ENCODE results near the gene FGF8.

The FGF8 gene

DNA sequence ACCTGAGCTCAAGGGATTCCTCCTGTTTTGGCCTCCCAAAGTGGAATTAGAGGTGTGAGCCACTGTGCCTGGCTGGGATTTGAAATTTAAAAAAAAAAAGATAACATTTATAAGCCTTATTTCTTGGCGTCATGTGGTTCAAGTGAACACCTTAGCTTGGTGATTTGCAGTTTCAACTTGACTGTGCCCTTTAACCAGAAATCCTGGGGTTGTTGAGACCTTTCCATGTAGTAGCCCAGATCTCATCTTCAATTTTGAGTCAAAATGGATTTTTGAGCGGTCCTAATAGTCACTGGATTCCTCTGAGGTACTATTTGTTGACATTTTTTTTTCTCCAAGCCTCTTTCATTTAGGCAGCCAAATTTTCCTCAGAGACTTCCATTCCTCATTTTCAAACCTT lies 51.5 kb downstream of the FGF8 start:
- no peak for TF ChIP-seq CTCF (IDR thresholded peaks at IDR 0.05; ENCODE audit: low read depth, low read length, missing control alignments)
- DNase-seq (ENCODE audit: low read depth), result no peak
- H3K4me3 ChIP-seq (ENCODE audit: low read depth, low read length), result no peak overlapping the region

DNA sequence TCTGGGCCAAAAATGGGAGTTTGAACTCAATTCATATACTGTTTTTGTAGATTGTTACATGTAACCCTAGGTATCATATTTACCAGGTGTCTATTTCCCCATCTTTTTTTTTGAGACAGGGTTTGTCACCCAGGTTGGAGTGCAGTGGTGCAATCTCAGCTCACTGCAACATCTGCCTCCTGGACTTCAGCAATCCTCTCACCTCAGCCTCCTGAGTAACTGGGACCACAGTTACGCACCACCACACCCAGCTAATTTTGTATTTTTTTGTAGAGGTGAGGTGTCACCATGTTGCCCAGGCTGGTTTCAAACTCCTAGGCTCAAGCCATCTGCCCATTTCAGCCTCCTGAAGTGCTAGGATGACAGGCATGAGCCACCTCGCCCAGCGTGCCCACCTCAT lies 52.7 kb downstream of the FGF8 start:
- no peak for TF ChIP-seq CTCF (IDR thresholded peaks at IDR 0.05; ENCODE audit: low read depth, low read length, missing control alignments)
- no peak for DNase-seq (ENCODE audit: low read depth)
- H3K4me3 ChIP-seq (ENCODE audit: low read depth, low read length), result no peak overlapping the region

DNA sequence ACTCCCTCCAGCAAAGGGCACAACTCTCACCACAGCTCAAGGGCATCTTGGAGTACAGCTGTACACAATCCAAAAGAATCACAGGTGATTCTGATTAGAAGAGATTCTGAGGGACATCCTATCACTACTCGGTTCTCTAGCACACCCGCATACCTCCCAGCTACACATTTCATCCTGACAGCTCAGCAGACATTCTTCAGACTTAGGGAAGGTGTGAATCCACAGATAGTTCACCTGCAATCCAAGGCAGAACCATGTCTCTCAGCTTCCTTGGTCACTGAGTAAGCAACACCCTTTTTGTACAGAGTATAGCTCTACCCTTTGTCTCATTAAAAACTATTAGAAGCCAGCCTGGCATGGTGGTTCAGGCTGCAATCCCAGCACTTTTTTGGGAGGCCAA lies 54.1 kb downstream of the FGF8 start:
- TF ChIP-seq CTCF (IDR thresholded peaks at IDR 0.05; ENCODE audit: low read depth, low read length, missing control alignments), result no peak
- no peak overlapping the region for H3K4me3 ChIP-seq (ENCODE audit: low read depth, low read length)
- no peak for DNase-seq (ENCODE audit: low read depth)

DNA sequence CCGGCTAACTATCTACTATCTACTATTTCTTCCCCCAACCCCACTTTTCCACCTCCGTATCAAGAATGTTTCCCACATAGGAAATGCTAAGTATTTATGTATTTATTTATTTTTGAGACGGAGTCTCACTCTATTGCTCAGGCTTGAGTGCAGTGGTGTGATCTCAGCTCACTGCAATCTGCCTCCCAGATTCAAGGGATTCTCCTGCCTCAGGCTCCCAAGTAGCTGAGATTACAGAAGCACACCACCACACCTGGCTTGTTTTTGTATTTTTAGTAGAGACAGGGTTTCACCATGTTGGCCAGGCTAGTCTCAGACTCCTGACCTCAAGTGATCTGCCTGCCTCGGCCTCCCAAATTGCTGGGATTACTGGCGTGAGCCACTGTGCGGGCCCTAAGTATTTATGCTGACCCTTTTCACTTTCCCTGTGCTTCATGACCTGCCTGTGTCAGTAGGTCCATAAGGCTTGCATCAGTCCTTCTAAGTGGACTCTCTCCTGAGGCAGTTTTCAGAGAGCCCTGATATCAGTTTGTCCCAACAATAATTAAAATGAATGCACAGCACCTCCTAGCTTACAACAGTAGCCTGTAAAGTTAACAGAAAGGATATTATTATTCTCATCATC lies 55.2 kb downstream of the FGF8 start:
- H3K4me3 ChIP-seq (ENCODE audit: low read depth, low read length), result no peak overlapping the region
- DNase-seq (ENCODE audit: low read depth), result no peak
- TF ChIP-seq CTCF (IDR thresholded peaks at IDR 0.05; ENCODE audit: low read depth, low read length, missing control alignments), result no peak
